Measurements from ENCODE around the gene HPSE2. TPM values are rescaled to one million over a fixed set of nuclear protein-coding genes. Genes with fewer than 3 reads are reported as not detected.
"Not testable (repeated sequence)": the region's sequence is repeated elsewhere in the genome, so short reads cannot be mapped to it uniquely, and the experiment has no call there.

Gene HPSE2
- total RNA-seq, 2 experiments from 2014 or later = not detected

DNA sequence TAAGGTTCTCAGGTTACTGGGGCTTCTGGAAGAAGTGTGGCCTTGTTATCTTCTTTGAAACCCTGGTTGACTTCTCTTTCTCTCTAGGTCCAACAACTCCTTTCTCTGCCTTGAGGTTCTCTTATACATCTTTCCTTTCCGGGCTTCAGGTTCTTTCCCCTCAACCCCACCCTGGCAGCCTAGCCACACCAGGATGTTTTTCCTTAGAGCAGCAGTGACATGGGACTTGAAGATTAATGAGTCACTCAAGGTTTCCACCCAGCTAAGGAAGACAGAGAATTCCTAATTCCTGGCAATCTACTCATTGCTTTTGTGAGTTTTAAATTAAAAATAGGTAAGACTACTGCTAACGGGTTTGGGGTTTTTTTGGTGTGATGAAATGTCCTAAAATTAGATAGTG lies 667.1 kb downstream of the HPSE2 start:
- Mint-ChIP-seq H3K36me3 (no peaks in the 10 kb centered on the region), H3K27me3 (peaks cover 22% of the 10 kb centered on the region), H3K27ac (no peak overlapping the region), H3K9me3 (no peaks in the 10 kb centered on the region), H3K4me1 (no peaks in the 10 kb centered on the region), H3K4me3 (no peak overlapping the region)
- no peak for DNase-seq

DNA sequence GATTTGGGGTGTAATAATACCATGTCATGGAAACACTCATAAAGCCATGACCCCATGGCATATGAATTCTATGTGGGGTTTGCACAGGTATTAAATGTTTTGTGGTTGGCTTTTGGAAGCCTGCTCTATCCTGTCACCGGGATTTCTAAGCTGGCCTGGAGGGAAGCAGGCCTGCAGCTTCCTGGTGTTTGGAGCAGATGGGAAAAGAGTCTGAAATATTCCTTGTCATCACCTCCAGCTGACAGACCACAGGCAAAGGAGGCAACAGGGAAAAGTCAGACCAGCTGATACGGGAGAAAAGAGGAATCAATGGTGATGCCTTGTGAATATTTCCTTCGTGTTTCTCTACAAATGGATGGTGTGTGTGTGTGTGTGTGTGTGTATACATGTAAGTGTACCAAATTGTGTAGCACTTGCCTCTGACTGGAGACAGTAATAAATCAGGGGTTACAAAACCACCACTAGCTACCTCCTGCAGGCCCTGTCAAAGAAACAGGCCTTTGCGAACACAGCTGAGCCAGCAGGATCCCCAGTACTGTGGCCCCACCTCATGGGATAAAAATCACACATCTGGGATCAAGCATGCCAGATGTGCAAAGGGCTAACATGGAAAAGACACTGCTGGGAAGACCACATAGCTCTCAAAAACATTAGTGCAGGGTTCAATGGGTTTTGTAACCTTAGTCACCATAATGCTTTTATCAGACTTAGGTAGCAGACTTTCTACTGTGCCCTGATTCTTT lies 668.1 kb downstream of the HPSE2 start:
- no peaks in the 10 kb centered on the region for H3K9me3 Mint-ChIP-seq
- no peak overlapping the region for H3K4me3 Mint-ChIP-seq
- no peaks in the 10 kb centered on the region for H3K4me1 Mint-ChIP-seq
- H3K36me3 Mint-ChIP-seq = no peaks in the 10 kb centered on the region
- peaks cover 20% of the 10 kb centered on the region for H3K27me3 Mint-ChIP-seq
- no peak overlapping the region for H3K27ac Mint-ChIP-seq
- DNase-seq = no peak

DNA sequence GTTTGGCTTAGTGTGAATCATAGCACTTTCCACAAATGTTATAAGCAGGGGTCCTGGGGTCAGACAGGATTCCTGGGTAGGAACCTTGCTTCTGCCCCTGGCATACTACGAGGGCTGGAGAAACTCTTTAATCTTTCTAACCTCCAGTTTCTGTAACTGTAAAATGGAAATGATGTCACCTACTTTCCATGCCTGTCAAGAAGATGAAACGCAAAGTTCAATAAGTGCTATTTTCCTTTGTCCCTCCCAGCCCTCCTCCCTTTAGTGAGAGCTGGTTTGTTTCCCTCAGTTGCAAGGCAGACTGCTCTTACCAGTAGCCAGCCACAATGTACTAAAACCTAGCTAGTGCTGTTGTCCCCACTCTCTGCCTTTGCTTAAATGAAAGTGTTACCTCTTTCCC lies 671.8 kb downstream of the HPSE2 start:
- H3K4me1 Mint-ChIP-seq = no peaks in the 10 kb centered on the region
- H3K27me3 Mint-ChIP-seq = peaks cover 5% of the 10 kb centered on the region
- no peaks in the 10 kb centered on the region for H3K36me3 Mint-ChIP-seq
- H3K27ac Mint-ChIP-seq = no peak overlapping the region
- no peaks in the 10 kb centered on the region for H3K9me3 Mint-ChIP-seq
- DNase-seq = no peak
- H3K4me3 Mint-ChIP-seq = no peak overlapping the region

DNA sequence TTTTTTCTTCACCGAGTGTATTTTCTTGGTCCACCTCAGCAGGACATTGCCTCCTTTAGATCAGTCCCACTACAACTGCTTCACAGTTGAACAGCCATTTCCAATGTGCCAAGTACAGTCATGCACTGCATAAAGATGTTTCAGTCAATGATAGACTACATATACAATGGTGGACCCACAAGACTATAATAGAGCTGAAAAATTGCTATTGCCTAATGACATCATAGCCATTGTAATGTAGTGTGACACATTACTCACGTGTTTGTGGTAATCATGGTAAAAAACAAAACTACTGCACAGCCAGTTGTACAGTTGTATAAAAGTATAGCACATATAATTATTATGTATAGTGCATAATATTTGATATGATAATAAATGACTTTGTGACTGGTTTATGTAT lies 675.1 kb downstream of the HPSE2 start:
- no peaks in the 10 kb centered on the region for H3K9me3 Mint-ChIP-seq
- peaks cover 16% of the 10 kb centered on the region for H3K27me3 Mint-ChIP-seq
- no peak overlapping the region for H3K4me3 Mint-ChIP-seq
- no peak for DNase-seq
- no peaks in the 10 kb centered on the region for H3K4me1 Mint-ChIP-seq
- no peak overlapping the region for H3K27ac Mint-ChIP-seq
- no peaks in the 10 kb centered on the region for H3K36me3 Mint-ChIP-seq

DNA sequence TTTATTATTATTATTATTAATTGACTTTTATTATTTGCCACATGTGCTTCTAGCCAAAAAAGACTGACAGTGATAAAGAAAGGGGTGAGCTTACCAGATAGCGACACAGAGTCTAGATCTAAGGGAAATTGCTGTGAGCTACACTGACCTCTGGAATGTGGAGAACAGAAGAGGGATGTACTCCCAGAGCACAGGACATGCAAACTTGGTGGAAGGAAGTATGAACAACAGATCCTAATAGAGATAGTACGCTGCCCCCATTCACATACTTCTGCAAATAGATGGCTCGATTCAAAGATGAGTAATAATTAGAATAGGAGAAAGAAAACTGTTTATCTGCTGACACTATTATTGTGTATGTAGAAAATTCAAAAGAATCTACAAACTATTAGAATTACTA lies 679.6 kb downstream of the HPSE2 start:
- no peak overlapping the region for H3K4me3 Mint-ChIP-seq
- no peaks in the 10 kb centered on the region for H3K36me3 Mint-ChIP-seq
- H3K27me3 Mint-ChIP-seq = peaks cover 21% of the 10 kb centered on the region
- no peaks in the 10 kb centered on the region for H3K4me1 Mint-ChIP-seq
- DNase-seq = no peak
- no peaks in the 10 kb centered on the region for H3K9me3 Mint-ChIP-seq
- H3K27ac Mint-ChIP-seq = no peak overlapping the region

DNA sequence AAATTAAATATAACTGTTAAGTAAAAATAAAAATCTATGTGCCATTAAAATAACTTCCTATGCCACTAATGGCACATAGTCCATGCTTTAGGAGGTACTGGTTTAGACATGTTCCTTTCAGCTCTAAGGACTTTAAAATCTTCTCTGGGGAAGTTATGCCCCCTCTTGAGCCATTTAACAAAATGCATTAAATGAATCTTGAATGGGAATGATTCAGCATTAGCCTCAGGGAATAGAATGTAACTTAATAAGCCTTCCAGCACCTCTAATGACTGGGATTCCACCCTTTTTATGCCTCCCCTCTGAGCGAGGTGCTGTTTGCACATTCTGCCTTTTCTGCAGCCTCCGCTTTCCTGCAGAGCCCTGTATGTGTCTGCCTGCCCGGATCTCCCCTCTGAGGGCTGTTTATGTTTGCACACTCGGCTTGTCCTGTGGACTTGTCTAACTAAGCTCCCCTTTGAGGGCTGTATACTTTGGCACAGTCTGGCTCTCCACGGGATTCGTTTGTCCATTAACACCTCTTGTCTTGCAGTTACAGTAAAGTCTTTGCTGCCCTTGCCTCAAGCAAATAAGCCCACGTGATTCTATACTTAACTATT lies 680.5 kb downstream of the HPSE2 start:
- Mint-ChIP-seq H3K27ac (no peak overlapping the region), H3K9me3 (no peaks in the 10 kb centered on the region), H3K4me1 (no peaks in the 10 kb centered on the region), H3K27me3 (peaks cover 21% of the 10 kb centered on the region), H3K4me3 (no peak overlapping the region), H3K36me3 (no peaks in the 10 kb centered on the region)
- DNase-seq = no peak

DNA sequence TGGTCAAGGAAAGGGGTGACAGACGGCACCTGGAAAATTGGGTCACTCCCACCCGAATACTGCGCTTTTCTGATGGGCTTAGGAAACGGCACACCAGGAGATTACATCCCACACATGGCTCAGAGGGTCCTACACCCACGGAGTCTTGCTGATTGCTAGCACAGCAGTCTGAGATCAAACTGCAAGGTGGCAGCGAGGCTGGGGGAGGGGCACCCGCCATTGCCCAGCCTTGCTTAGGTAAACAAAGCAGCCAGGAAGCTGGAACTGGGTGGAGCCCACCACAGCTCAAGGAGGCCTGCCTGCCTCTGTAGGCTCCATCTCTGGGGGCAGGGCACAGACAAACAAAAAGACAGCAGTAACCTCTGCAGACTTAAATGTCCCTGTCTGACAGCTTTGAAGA lies 694.1 kb downstream of the HPSE2 start:
- H3K27me3 Mint-ChIP-seq, H3K9me3 Mint-ChIP-seq, H3K4me3 Mint-ChIP-seq, H3K36me3 Mint-ChIP-seq, H3K4me1 Mint-ChIP-seq, H3K27ac Mint-ChIP-seq, DNase-seq: not testable (repeated sequence)

DNA sequence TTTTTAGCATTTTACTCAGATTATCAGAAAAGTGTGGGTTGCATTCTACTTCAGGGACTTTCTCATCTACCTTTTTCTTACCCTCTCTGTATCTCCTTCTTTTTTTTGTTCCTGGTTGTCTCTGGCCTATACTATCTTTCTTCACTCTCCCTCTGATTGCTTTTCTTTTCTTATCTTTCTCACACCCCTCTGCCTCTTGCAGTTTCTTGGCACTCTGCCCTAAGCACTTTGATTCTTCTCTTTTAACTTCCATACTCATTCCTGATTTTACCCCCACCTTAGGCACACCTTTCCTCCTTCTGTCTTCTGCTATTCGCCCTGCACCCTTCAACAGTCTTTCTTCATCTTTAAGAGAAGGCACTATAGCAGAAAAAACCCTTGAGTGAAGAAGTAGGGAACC lies 696.1 kb downstream of the HPSE2 start:
- H3K27me3 Mint-ChIP-seq = peaks cover 11% of the 10 kb centered on the region
- no peak for DNase-seq
- no peaks in the 10 kb centered on the region for H3K36me3 Mint-ChIP-seq
- no peak overlapping the region for H3K4me3 Mint-ChIP-seq
- peaks cover 3% of the 10 kb centered on the region for H3K9me3 Mint-ChIP-seq
- H3K27ac Mint-ChIP-seq = no peak overlapping the region
- H3K4me1 Mint-ChIP-seq = no peaks in the 10 kb centered on the region

DNA sequence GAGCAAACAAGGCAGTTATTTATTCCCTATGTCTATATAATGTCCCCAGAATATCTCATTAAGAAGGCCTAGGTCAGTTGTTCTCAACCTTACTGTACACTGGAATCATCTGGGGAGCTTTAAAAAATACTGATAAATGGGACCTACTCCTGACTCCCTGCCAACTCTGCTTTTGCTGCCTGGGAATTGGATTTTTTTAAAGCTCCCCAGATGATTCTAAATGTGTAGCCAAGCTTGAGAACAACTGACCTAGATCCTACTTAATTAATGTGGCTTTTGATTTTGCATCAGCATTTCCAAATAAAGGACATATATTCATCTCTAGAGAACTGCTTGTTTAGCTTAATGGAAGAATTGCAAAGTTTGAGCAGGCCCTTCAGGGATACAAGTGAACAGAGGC lies 697.2 kb downstream of the HPSE2 start:
- H3K27ac Mint-ChIP-seq = no peak overlapping the region
- no peak for DNase-seq
- H3K4me1 Mint-ChIP-seq = no peaks in the 10 kb centered on the region
- peaks cover 11% of the 10 kb centered on the region for H3K27me3 Mint-ChIP-seq
- H3K36me3 Mint-ChIP-seq = no peaks in the 10 kb centered on the region
- H3K9me3 Mint-ChIP-seq = no peaks in the 10 kb centered on the region
- no peak overlapping the region for H3K4me3 Mint-ChIP-seq

DNA sequence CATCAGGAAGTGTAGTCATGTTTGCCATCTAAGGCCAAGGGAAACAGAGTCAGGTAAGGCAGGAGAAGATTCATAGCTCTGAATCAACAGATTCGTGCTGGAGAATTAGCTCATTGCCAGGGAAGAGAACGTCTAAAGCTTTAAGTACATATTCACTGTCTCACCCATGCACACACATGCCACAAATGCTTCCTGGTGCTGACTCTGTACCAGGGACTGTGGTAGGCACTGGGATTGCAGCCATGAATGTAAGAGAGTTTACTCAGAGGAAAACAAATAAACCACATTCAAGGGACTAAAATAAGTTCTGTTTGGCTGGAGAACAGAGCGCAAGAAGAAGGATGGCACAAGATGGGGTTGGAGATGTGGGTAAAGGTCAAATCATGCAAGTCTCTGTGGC lies 699.1 kb downstream of the HPSE2 start:
- Mint-ChIP-seq H3K27ac (no peak overlapping the region), H3K4me1 (no peaks in the 10 kb centered on the region), H3K4me3 (no peak overlapping the region), H3K36me3 (no peaks in the 10 kb centered on the region), H3K27me3 (peaks cover 11% of the 10 kb centered on the region), H3K9me3 (no peaks in the 10 kb centered on the region)
- DNase-seq = no peak

DNA sequence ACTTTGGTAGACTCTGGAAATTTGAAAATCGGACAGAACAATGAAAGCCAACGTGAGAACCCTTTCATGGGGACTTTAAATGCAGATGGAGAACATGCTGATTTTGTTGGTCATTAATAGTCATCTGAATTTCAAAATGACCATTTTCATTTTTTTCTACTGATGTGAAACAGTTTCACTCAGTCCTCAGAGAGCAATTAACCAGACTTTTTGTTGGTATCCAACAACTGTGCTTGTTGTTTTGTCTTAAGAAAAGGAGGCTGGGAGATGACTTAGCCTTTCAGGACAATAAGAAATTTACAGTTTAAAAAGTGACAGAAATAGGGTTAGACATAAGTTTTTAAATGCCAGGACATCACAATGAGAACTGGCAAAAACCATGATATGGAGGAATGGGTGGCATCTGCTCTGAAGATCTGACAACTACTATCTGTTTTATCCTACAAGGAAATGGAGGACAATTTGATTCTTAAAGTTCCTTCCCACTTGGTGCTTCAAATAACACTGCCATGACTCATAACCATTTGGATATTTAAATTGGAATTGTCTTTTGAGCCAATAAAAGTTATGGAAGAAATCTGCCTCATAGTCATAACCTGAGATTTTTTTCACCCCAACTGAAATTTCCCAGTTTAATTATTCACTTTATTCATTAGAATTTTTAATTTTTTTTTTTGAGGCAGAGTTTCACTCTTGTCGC lies 701.8 kb downstream of the HPSE2 start:
- H3K27me3 Mint-ChIP-seq = peaks cover 16% of the 10 kb centered on the region
- no peaks in the 10 kb centered on the region for H3K9me3 Mint-ChIP-seq
- H3K27ac Mint-ChIP-seq = no peak overlapping the region
- no peak overlapping the region for H3K4me3 Mint-ChIP-seq
- no peaks in the 10 kb centered on the region for H3K36me3 Mint-ChIP-seq
- H3K4me1 Mint-ChIP-seq = no peaks in the 10 kb centered on the region
- DNase-seq = no peak

DNA sequence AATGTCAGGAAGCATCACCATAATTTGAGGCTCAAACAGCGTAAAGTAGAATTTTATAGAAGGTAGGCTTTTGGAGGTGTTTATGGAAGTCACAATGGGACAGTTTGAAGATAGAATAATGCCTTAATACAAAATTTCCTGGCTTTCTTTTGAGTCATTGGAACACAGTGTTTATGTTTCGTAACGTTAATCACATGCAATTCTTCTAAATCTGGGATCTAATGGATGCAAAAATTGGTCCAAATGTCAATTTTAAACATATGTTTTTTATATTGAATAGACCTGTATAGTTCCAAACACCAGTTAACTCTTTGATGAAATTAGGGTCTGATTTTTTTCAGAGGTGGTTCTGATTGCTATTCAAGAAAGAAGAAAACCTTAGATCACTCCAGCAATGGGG lies 702.4 kb downstream of the HPSE2 start:
- Mint-ChIP-seq H3K27me3 (peaks cover 15% of the 10 kb centered on the region), H3K27ac (no peak overlapping the region), H3K36me3 (no peaks in the 10 kb centered on the region), H3K4me3 (no peak overlapping the region), H3K4me1 (no peaks in the 10 kb centered on the region), H3K9me3 (no peaks in the 10 kb centered on the region)
- no peak for DNase-seq

DNA sequence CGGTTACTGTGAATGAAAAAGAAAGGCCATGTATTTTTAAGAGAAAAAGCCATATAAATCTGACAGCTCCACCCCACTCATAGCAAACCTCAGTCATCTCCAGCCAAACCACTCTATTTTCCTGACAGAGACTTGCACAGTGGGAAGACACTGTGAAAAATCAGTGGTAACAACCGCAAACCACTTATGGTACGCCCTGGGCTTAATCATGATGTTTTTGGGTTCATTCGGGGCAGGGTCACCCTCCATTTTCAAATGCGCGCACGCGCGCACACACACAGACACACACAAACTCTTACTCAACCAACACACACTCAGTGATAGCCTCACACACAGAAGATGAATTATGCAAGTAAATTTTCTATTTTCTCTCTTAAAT lies 706.9 kb downstream of the HPSE2 start:
- Mint-ChIP-seq H3K9me3 (no peaks in the 10 kb centered on the region), H3K4me3 (no peak overlapping the region), H3K36me3 (no peaks in the 10 kb centered on the region), H3K4me1 (no peaks in the 10 kb centered on the region), H3K27ac (no peak overlapping the region), H3K27me3 (peaks cover 4% of the 10 kb centered on the region)
- no peak for DNase-seq

DNA sequence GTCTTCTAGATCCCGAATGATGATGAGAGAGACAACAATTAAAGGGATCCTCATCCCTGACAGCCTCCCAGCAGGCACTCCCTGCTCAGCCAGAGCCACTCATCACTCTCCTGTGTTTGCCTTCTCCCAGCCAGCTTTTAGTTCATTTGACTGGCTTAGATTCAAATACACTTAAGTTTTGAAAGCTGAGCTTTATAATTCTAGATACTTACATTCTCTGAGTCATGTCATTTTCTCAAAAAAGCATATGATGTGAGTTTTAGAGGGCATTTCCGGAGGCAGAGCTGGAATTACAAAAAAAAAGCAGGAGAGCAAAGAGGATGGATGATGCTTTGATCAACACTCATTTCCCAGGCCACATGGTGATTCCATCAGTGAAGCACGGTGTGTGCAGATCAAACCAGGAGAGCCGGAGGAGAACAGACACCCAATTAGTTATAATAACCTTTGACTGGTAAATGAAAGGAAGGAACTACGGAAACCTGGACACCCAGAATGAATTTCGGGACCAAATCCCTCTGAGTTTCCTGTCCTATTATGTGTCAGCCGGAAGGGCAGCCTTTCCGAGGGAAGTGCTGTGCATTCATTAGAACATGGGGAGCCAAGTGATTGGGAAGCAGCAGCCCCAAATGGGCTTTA lies 707.4 kb downstream of the HPSE2 start:
- Mint-ChIP-seq H3K36me3 (no peaks in the 10 kb centered on the region), H3K27ac (no peak overlapping the region), H3K27me3 (peaks cover 4% of the 10 kb centered on the region), H3K4me1 (no peaks in the 10 kb centered on the region), H3K9me3 (no peaks in the 10 kb centered on the region), H3K4me3 (no peak overlapping the region)
- DNase-seq = no peak

DNA sequence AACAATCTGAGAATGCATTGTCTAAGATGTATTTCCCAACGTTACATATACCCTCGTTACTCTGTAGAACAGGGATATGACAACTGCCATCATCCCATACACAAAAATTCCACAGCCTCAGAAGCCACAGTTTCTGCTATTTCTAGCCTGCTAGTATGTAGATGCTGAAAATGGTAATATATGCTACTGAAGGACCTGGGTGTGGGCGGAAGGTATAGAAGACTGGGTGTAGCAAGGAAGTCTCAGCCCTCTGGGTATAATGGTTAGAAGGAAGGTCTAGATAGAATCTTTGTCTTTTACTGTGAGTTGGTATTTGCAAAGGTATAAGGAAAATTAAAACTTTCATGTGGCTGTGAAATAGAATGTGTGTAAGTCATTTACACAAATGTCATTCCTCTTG lies 709.7 kb downstream of the HPSE2 start:
- Mint-ChIP-seq H3K27ac (no peak overlapping the region), H3K36me3 (no peaks in the 10 kb centered on the region), H3K4me3 (no peak overlapping the region), H3K9me3 (peaks cover 2% of the 10 kb centered on the region), H3K27me3 (peaks cover 4% of the 10 kb centered on the region), H3K4me1 (no peaks in the 10 kb centered on the region)
- no peak for DNase-seq

Measured in activated naive CD8-positive, alpha-beta T cell treated with anti-CD3 and anti-CD28 coated beads for 36 hours (primary cell).